Activated CD8-positive, alpha-beta memory T cell treated with anti-CD3 and anti-CD28 coated beads, Interleukin-2, amount 50 U/mL, for 1 hour (primary cell): ENCODE measurements around the gene MT1X.

Experiments
- DNase-seq: peaks from one replicate; pipeline ENCODE4 v3.0.0-alpha.2; 2020; ENCODE audit errors: extremely low read depth

Gene MT1X

DNA sequence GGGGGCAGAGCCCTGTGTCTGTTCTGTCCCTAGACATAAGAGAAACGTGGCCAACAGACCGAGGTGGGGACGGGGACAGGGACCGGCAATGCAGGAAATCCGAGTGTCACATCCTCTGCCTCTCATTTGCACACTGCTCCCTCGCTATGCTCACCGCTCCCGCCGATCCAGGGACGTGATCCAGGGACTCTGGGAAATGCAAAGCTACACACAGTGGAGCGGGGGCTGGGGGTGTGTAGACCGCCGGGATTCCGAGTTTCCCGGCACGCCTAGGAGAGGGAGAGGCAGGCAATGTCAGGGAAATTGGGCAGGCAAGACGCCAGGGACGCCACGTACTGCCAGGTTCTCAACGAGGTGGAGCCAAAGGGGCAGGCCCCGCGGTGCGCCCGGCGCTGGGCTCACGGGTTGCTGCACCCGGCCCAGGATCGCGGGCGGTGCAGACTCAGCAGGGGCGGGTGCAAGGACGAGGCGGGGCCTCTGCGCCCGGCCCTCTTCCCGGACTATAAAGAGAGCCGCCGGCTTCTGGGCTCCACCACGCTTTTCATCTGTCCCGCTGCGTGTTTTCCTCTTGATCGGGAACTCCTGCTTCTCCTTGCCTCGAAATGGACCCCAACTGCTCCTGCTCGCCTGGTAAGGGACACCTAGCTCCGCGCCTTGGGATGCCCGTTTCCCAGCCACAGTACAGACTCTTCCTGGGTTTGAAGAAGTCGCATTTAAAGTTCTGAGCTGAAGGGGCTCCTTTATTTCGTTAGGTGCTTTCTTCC lies at the start of gene MT1X:
Gene MT1X, plus strand, starts transcription at position 532 of the 764 bp plus-strand sequence. Its CDS starts 71 bp downstream, at position 603.
- DNase-seq: peak; percentile 69

DNA sequence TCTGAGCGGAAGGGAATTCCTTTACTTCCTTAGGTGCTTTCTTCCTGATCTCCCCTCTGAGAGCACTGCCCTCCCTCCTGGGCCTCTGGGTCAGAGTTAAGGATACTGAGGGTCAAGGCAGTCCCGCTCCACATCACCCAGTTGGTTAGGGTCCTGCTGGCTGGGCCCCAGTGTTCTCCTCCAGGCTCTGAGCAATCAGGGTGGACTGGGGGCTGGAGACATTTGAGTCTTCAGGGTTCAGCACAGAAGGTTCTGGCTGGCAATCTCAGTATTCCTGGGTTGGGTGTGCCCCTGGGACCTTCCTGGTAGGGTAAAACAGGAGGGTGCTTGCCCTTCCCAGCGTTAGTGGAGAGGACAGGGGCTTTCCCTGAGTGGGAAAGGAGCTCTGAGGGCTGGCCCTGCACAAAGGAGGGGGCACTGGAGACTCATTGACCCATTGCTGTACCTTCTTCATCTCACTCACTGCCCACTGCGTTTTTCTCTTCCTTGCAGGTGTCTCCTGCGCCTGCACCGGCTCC lies 49.4 kb upstream of the MT1X start:
- no peak for DNase-seq

GRCh38 chr16:56633535-56633934 lies 48.7 kb upstream of the MT1X start:
- no peak for DNase-seq

- DNase-seq: no peak
Measured at GRCh38 chr16:56634715-56635440, 47.4 kb upstream of the MT1X start.

DNA sequence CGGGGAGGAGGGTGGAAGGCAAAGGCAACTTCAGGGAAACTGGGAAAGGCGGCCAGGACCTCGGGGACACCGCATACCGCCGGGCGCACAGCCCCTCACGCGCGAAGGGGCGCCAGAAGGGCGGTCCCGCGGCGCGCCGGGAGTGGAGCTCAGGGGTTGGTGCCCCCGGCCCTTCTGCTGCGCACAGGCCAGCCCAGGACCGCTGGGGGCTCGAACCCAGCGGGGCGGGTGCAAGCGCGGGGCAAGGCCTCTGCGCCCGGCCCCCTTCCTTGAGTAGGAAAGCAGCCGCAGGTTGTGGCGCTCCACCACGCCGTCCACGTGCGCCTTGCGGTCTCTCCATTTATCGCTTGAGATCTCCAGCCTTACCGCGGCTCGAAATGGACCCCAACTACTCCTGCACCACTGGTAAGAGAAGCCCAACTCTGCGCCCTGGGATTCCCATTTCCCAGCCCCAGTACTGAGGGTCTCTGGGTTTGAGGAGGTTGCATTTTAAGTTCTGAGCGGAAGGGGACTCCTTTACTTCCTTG lies 46.8 kb upstream of the MT1X start:
- no peak for DNase-seq

- no peak for DNase-seq
Measured at GRCh38 chr16:56636616-56637413, 45.5 kb upstream of the MT1X start.

DNA sequence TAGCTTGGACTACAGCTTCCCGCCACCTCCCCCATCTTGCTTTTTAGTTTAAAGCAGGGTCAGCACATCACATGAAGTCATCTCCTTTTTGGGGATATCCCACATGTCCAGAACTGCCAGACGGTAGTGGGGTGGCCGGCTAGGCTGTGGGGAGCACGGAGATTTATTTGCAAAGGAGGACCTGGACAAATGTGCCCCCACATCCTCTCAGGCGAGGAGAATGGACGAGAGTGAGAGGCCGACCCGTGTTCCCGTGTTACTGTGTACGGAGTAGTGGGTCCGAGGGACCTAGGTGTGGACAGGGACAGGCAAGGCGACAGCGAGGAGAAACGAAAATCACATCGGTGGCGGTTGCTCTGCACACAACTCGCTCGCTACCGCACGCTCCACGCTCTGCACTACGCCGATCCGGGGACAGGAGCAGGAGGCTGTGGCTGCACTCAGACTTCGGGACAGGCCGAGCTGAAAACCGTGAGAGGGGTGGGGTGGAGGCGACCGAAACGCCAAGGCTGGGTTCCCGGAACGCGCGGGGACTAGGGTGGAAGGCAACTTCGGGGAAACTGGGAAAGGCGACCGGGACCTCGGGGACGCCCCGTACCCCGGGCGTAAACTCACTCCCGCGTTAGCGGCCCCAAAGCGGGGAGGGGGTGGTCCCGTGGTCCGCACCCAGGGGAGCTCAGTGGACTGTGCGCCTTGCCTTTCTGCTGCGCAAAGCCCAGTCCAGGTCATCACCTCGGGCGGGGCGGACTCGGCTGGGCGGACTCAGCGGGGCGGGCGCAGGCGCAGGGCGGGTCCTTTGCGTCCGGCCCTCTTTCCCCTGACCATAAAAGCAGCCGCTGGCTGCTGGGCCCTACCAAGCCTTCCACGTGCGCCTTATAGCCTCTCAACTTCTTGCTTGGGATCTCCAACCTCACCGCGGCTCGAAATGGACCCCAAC lies 44.2 kb upstream of the MT1X start, which contains the start of gene MT1A:
Gene MT1A, plus strand, starts transcription at position 853 of the 937 bp plus-strand sequence. Its CDS starts 73 bp downstream, at position 926.
- DNase-seq: no peak

- no peak for DNase-seq
Measured at GRCh38 chr16:56639045-56639444, 43.2 kb upstream of the MT1X start.

- DNase-seq: no peak
Measured at GRCh38 chr16:56640076-56640475, 42.2 kb upstream of the MT1X start.

- DNase-seq: no peak
Measured at GRCh38 chr16:56641166-56641565, 41.1 kb upstream of the MT1X start.

DNA sequence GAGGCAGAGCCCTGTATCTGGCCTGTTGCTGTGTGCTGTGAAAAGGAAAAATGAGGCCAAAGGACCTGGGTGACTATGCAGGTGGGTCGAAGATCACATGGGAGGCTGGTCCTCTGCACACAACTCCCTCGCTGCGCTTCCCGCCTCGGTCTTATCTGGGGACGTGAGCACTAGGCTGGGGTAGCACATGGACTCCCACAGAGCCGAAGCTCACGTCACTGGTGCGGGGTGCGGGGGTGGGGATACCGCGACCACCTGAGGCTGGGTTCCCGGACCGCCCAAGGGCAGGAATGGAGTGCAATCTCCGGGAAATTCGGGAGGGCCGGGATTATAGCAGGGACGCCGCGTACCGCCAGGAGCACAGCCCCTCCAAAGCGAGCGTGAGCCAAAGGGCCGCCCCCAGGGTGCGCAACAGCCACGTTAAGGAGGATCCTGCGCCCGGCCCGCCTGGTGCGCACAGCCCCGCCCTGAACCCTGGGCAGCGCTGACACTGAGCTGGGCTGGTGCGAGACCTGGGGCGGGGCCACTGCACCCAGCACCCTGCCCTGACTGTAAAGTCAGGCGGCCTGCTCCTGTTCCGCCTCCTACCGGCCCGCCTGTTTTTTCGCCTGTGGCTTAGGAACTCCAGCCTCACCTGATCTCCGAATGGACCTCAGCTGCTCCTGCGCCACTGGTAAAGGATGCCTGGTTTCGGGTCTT lies 39.0 kb upstream of the MT1X start:
- peak; percentile 43 for DNase-seq

DNA sequence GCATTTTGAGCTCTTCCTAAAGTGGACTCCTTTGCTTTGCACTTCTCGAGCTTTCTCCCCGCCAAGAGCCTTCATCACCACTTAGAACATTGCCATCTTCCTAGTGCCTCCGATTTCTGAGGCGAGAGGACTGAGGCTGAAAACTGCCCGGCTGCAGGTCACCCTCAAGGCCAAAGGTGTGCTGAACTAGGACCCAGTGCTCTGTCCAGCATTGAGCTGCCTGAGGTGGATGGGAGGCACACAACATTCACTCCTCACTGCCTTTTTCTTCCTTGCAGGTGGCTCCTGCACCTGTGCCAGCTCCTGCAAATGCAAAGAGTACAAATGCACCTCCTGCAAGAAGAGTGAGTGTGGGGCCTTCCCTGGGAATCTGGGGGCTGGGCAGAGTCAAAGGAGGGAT lies 38.4 kb upstream of the MT1X start:
- DNase-seq: no peak

GRCh38 chr16:56645311-56645710 lies 37.0 kb upstream of the MT1X start:
- no peak for DNase-seq

- no peak for DNase-seq
Measured at GRCh38 chr16:56645838-56646237, 36.4 kb upstream of the MT1X start.

DNA sequence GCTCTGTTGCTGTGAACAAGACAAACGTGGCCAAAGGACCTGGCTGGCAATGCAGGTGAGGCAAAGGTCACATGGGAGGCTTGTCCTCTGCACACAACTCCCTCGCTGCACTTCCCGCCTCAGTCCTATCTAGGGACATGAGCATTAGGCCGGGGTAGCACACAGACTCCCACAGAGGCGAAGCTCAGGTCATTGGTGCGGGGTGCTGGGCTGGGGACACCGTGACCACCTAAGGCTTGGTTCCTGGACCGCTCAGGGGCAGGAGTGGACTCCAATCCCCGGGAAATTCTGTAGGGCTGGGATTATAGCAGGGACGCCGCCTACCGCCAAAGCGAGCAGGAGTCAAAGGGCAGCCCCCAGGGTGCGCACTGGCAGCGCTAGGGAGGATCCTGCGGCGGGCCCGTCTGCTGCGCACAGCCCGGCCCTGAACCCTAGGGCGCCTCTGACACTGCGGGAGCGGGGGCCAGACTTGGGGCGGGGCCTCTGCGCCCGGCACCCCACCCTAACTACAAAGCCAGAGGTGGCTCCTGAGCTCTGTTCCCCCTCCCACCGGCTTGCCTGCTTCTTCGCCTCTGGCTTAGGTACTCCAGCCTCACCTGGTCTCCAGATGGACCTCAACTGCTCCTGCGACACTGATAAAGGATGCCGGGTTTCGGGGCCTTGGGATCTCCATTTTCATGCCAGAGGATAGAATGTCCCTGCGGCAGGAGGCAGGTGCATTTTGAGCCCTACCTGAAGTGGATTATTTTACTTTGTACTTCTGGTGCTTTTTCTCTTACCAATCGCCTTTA lies 34.4 kb upstream of the MT1X start:
- DNase-seq: no peak

GRCh38 chr16:56649271-56649670 lies 33.0 kb upstream of the MT1X start:
- DNase-seq: no peak

- DNase-seq: no peak
Measured at GRCh38 chr16:56649820-56650219, 32.5 kb upstream of the MT1X start.

DNA sequence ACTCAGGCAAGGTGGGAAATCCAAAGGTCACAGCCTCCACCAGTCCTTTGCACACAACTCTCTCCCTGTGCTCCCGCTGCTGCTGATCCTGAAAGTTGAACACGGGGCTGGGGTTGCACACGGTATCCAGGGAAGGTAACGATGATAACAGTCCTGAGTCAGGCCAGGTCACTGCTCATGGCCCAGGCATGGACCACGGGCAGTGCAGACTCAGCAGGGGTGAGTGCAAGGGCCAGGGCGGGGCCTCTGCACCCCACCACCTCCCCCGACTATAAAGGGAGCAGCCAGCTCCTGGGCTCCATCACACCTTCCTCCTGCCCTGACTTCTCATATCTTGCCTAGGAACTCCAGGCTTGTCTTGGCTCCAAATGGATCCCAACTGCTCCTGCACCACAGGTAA lies 30.7 kb upstream of the MT1X start, which contains the start of gene MT1B:
Gene MT1B, plus strand, starts transcription at position 301 of the 400 bp plus-strand sequence. Its CDS starts 68 bp downstream, at position 369.
- DNase-seq: no peak

DNA sequence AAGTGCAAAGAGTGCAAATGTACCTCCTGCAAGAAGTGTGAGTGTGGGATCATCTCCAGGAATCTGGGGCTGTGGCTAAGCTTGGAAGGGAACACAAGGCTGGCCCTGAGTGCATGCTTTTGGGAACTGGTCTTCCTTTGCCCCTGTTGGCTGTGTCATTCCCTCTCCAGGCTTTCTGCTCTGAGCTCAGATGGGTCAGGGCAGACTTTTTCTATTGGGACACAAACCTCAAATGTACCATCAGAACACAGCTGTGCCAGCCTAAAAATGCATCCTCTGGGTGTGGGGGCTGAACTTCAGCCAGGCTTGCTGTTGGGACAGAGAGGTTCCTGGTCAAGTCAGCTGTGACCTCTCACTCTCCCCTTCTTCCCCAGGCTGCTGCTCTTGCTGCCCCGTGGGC lies 29.7 kb upstream of the MT1X start:
- DNase-seq: no peak
